ENCODE results near the gene UAP1L1.

The UAP1L1 gene

GRCh38 chr9:137070201-137070905 lies 7.0 kb upstream of the UAP1L1 start, which contains the start of gene SAPCD2:
SAPCD2 (minus strand) TSS chr9:137070557; CDS start chr9:137070460, 97 bp downstream.
- peak; percentile 95 for DNase-seq (ENCODE audit: low read depth)

GRCh38 chr9:137070906-137071275 lies 6.4 kb upstream of the UAP1L1 start:
- DNase-seq (ENCODE audit: low read depth), result peak; percentile 88
- TF ChIP-seq CTCF (IDR thresholded peaks at IDR 0.05; ENCODE audit: low read depth, low read length) (no peak), MYC (IDR thresholded peaks at IDR 0.05; ENCODE audit: low read depth, low read length) (no peak), MAX (IDR thresholded peaks at IDR 0.05; ENCODE audit: low read depth, low read length) (no peak)
- H3K4me3 ChIP-seq (ENCODE audit: low read depth, low read length), result peak overlapping the region; percentile 51

More at GRCh38 chr9:137070201-137070905, 7.0 kb upstream of the UAP1L1 start, which contains the start of gene SAPCD2:
- TF ChIP-seq MYC (IDR thresholded peaks at IDR 0.05; ENCODE audit: low read depth, low read length) (no peak; the same call in 1 of the 2 replicates), POLR2A (IDR thresholded peaks at IDR 0.05; ENCODE audit: extremely low read depth, insufficient read length) (peak; percentile 91), MAX (IDR thresholded peaks at IDR 0.05; ENCODE audit: low read depth, low read length) (peak; percentile 47)
- H3K4me3 ChIP-seq (ENCODE audit: low read depth, low read length), result peak within 1 kb of the TSS; percentile 72

GRCh38 chr9:137071282-137071681 lies 6.0 kb upstream of the UAP1L1 start:
- peak overlapping the region; percentile 51 for H3K4me3 ChIP-seq (ENCODE audit: low read depth, low read length)
- TF ChIP-seq MAX (IDR thresholded peaks at IDR 0.05; ENCODE audit: low read depth, low read length), result no peak
- no peak for TF ChIP-seq POLR2A (IDR thresholded peaks at IDR 0.05; ENCODE audit: extremely low read depth, insufficient read length)
- TF ChIP-seq CTCF (IDR thresholded peaks at IDR 0.05; ENCODE audit: low read depth, low read length), result no peak
- TF ChIP-seq MYC (IDR thresholded peaks at IDR 0.05; ENCODE audit: low read depth, low read length), result no peak
- no peak for DNase-seq (ENCODE audit: low read depth)

GRCh38 chr9:137073992-137074399 lies 3.3 kb upstream of the UAP1L1 start:
- TF ChIP-seq MYC (IDR thresholded peaks at IDR 0.05; ENCODE audit: low read depth, low read length), result no peak
- no peak for TF ChIP-seq MAX (IDR thresholded peaks at IDR 0.05; ENCODE audit: low read depth, low read length)
- TF ChIP-seq CTCF (IDR thresholded peaks at IDR 0.05; ENCODE audit: low read depth, low read length), result no peak
- no peak for TF ChIP-seq POLR2A (IDR thresholded peaks at IDR 0.05; ENCODE audit: extremely low read depth, insufficient read length)
- DNase-seq (ENCODE audit: low read depth), result no peak
- H3K4me3 ChIP-seq (ENCODE audit: low read depth, low read length), result no peak overlapping the region

- TF ChIP-seq CTCF (IDR thresholded peaks at IDR 0.05; ENCODE audit: low read depth, low read length) (no peak), MYC (IDR thresholded peaks at IDR 0.05; ENCODE audit: low read depth, low read length) (peak; percentile 78), POLR2A (IDR thresholded peaks at IDR 0.05; ENCODE audit: extremely low read depth, insufficient read length) (peak; percentile 25), MAX (IDR thresholded peaks at IDR 0.05; ENCODE audit: low read depth, low read length) (peak; percentile 73)
- no peak overlapping the region for H3K4me3 ChIP-seq (ENCODE audit: low read depth, low read length)
- peak; percentile 89 for DNase-seq (ENCODE audit: low read depth)
These were observed 2.6 kb upstream of the UAP1L1 start for GRCh38 chr9:137074657-137075274.

GRCh38 chr9:137075275-137075775 lies 2.0 kb upstream of the UAP1L1 start:
- TF ChIP-seq MAX (IDR thresholded peaks at IDR 0.05; ENCODE audit: low read depth, low read length) (no peak), POLR2A (IDR thresholded peaks at IDR 0.05; ENCODE audit: extremely low read depth, insufficient read length) (no peak), MYC (IDR thresholded peaks at IDR 0.05; ENCODE audit: low read depth, low read length) (no peak), CTCF (IDR thresholded peaks at IDR 0.05; ENCODE audit: low read depth, low read length) (no peak)
- peak; percentile 78 for DNase-seq (ENCODE audit: low read depth)
- H3K4me3 ChIP-seq (ENCODE audit: low read depth, low read length), result no peak overlapping the region

Measured in NB4 (cell line).